GM21717 (cell line): ENCODE measurements around the gene HHIPL2.
"Not testable (repeated sequence)": the region's sequence is repeated elsewhere in the genome, so short reads cannot be mapped to it uniquely, and the experiment has no call there.

ENCODE experiments used
- ATAC-seq: cut with Tn5 transposase; IDR thresholded peaks from one replicate; pipeline ENCODE4 v1.9.1; 2021; ENCODE audit warnings: mild to moderate bottlenecking, moderate library complexity; ENCODE audit not compliant: unreplicated experiment

HHIPL2 gene

DNA sequence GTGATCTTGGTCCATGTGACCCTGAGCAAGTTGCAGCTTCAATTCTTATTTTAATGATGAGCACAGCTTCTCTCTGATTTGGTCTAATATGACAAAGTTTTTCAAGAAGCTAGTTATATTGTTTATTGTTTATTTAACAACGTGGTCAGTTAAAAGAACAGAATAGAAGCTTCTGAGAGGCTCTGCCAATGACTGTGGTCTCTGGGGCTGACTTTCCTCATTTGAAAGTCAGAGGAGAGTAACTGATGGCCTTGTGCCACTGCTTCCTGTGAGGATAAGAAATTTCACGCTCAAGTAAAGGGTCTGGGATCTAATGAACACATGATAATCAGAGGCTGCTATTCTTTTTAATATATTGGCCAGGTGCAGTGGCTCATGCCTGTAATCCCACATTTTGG is 7.3 kb downstream of the HHIPL2 start:
- ATAC-seq = no peak

DNA sequence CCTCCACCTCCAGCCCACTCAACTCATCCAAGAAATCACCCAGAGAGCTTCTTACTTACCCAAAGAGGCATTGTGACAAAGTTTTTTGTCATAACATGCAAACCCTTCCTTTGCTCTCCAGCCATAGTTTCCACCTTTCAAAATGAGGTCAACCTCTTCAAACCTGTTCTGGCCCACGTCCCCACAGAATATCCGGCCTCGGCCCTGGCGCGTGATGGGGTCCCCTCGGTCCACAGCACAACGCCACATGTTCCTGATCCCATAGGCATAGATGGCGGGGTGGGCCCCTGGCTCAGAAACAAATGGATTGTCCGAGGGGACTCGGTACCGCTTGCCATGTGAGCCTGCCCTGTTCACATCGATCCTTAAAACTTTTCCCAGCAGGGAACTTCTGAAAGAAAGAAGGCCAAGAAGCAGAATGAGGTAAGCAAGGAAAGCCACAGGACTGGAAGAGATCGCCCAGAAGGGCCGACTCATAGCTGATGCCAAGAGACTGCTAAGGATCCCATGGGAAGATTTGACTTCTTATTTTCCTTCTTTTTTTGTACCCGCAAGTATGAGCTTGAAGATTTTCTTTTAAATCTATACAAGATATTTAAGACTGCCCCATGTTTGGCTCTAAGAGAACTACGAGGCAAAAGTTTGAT is 7.8 kb downstream of the HHIPL2 start:
- no peak for ATAC-seq

DNA sequence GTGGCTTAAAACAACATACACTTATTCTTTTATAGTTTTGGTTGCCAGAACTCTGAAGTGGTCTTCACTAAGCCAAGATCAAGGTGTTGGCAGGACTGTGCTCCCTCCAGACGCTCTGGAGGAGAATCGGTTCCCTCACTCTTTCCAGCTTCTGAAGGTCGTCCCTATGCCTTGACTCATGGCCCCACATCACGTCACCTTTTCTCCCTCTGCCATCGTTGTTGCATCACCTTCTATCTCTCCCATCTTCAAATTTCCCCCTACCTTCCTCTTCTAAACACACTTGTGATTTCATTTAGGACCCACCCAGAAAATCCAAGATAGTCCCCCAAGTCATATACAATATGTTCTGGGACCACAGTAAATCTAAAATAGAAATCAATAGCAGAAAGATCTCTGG is 12.4 kb downstream of the HHIPL2 start:
- ATAC-seq = no peak

DNA sequence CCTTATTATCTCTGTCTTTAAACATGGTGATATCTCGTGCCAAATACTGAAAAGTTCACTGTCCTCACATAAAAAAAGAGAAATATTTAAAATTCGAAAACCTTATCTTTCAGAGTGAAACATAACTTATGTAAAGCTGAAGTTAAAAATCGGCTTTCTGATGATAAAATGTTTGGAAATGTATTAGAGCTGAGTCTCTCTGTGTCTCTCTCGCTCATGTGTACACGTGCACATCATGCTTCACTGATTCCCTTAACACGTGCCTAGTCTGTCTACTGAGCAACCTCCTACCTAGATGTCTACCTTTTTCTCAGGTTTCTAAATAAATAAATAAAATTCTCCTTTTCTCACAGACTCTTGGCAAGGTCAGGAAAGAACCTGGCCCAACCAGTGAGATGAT is 17.1 kb downstream of the HHIPL2 start:
- no peak for ATAC-seq

DNA sequence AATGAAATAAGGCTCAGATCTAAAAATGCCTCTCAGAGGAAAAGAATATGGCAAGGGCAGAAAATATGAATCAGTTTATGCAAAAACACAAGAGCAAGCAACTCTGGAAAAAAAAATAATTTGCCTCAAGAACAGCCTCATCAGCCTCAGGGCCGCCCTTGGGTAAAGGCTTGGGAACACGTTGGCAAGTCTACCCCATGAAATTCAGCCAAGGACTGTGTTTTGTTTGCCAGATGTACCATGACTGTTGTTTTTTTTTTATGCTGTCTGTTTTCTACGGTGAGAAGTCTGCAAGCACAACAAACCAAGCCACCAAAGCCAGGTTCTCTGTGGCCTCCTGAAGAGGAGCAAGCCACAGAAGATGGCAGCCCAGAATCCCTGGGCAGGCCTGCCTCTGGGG is 18.0 kb downstream of the HHIPL2 start:
- no peak for ATAC-seq

DNA sequence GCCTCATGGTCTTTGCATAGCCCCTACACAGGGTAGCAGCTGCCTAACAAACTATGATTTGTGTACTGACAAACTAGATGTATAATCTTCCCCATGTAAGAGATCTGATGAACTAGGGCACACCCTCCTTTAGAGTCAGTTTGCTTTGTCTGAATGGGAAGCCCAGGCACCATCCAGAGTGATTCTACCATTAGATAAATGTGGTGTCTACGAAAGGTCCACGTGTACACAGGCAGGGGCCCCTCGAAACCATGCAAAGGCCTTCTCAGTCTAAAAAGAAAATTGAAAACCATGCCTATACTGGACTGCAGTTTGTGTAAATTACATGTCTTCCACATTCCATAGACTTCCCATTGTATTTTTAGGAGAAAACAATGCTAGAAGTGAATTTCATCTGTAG is 18.7 kb downstream of the HHIPL2 start:
- no peak for ATAC-seq

DNA sequence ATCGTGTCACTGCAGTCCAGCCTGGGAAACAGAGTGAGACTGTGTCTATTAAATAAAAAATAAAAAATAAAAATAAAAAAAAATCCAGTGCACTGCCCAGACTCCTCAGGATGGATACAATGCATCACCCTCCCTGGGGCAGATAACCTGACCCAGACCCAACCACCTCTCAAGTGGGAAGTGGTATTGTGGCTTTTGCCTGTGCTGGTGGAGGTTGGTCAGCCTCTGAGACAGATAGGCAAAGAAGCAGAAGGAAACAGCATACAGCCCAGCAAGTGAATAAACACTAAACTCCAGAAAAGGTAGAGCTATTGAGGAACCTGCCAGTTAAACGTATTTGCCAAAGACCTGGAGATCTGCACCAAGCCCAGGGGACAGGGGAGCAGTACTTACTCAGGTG is 22.0 kb downstream of the HHIPL2 start:
- no peak for ATAC-seq

DNA sequence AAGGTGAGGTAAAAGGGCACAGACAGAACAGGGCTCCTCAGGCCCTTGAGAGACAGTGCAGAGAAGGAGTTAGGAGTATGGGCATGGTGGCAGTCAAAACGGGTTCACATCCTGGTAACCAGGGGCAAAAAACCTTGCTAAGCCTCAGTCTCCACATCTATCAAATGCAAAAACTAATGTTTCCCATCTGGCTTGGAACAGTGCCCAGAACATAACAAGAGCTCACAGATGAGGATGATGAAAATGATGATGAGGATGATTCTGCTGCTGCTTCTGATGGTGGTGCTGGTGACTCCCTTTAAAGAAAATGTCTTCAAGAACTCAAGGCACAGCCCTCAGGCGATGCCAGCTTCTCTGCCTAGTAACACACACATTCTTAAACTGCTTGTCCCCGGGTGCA is 24.1 kb downstream of the HHIPL2 start:
- ATAC-seq = no peak

DNA sequence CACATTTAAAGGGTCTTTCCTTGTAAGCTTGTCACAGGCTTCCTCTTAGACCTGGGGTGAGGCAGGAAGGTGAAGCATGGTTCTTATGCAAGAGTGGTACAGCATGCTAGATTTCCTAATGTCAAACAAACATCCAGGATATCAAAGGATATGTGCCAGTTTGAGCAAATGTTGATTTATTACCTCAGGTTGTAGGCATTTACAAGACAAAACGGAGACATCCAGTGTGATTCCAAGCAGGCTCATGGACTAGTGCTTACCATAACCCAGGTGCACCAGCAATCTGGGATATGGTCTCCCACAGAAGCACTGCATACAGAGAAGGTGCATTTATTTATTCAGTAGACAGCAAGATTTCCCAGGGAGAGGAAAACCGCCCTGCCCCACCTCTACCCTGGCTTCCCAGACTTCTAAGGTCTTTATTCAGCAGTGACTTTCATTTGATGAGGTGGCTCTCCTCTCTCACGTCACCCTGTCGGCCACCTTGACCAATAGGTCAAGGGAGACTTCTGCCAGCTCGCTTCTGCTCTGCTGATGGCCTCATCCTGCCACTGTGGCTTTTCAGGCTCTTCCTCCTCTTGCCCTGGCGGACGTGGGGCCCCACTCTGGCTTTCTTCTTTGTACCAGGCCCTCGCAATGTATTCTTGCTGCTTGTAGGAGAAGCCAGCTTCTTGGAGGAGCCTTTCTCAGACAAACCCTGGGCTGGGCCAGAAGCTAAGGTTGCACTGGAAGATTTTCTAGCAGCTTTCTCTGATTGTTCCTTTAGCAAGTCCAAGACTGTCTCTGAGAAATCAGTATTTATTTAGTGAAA is 25.6 kb downstream of the HHIPL2 start:
- ATAC-seq = no peak

DNA sequence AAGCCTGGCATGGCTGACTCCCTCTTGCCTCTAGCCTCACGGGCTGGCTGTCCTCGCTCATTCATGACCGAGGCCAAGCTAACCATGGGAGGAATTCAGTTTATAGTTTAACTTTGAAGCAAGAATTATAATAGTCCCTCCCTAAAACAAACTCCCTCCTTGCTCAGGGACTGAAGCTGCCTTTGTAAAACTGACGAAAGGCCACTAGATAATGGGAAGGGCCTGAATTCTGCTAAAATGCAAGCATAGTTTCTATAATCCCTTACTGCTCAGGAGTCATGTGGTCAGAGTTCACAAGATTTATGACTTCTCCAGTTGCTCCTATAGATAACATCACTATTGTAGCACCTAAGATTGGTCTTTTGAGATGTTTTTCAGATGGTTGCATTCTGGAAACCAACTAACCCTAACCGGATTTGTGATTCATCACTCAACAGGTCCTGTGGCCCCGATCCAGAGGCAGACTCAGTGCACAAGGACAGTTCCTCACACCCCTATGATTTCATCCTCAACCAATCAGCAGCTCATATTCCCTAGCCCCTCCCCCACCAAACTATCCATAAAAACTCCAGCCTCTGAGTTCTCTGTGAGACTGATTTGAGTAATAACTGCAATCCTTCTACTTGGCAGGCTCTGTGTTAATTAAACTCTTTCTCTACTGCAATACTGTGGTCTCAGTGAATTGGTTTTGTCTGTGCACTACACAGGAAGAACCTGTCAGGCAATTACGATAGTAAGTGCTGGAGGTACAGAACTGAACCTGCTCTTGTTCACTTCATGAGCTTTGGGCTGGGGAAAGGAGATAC is 26.4 kb downstream of the HHIPL2 start:
- ATAC-seq = no peak

DNA sequence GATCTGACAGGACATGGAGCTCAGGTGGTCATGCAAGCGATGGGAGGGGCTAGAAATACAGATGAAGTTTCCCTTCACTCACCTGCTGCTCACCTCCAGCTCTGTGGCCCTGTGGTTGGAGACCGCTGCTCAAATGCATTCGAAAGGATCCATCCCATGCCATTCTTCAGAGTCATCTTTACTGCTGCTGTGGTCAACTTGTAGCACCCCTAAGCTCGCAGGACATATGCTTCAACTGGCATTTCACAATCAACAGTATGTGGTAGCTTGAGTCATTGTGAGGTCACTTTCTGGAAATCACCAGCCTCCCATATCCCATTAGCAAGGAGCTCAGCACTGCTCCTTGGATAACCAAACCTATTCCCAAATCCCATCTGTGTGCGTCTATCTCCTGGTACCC is 58.4 kb downstream of the HHIPL2 start:
- ATAC-seq = not testable (repeated sequence)

DNA sequence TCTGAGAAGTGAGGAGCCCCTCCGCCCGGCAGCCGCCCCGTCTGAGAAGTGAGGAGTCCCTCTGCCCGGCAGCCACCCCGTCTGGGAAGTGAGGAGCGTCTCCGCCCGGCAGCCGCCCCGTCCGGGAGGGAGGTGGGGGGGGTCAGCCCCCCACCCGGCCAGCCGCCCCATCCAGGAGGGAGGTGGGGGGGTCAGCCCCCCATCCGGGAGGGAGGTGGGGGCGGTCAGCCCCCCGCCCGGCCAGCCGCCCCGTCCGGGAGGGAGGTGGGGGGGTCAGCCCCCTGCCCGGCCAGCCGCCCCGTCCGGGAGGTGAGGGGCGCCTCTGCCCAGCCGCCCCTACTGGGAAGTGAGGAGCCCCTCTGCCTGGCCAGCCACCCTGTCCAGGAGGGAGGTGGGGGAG is 60.1 kb downstream of the HHIPL2 start:
- ATAC-seq = not testable (repeated sequence)

DNA sequence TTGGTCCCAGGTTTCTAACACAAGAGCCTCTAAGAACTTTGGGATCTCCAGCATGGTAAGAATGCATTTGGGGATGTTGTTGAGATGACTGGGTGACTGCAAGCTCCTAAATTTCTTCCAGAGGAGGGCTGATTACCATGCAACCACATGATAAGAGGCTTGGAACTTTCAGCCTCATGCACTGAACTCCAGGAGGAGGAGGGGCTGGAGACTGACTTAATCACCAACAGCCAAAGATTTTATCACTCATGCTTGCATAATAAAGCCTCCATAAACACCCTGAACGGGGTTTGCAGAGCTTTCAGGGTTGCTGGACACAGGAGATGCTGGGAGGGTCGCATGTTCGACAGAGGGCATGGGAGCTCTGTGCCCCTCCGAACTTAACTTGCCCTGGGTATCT is 63.9 kb downstream of the HHIPL2 start:
- ATAC-seq = not testable (repeated sequence)

DNA sequence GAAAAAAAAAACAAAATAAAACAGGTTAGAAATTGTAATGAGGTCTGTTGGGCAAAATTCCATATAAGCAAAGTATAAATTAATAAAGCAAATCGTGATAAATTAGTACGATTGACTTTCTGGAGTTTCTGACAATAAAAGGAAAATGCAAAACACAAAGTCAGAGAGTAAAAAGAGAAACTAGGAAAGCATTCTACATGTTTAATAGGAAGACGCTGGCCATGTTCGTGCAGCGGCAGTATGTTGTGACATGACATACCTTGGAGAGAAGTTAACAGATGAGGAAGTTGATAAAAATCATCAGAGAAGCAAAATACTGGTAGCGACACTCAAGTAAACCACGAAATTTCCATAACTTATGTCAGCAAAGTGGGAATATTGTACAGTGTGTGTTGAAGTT is 68.3 kb downstream of the HHIPL2 start:
- not testable (repeated sequence) for ATAC-seq

DNA sequence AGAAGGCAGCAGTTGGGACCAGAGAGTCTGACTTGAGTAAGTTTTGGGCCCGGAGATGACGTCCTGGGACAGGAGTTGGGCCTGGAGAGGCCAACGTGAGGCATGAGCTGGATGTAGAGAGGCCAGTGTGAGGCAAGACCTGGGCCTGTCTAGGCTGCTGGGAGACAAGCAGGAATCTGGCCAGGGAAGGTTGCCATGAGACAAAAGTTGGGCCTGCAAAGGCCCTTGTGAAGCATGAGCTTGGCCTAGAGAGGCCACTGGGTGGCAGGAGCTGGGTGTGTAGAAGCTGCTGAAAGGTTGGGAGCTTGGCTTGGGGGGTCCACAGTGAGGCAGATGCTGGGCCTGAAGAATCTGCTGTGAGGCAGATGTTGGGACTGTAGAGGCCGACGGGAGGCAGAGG is 71.5 kb downstream of the HHIPL2 start:
- not testable (repeated sequence) for ATAC-seq

DNA sequence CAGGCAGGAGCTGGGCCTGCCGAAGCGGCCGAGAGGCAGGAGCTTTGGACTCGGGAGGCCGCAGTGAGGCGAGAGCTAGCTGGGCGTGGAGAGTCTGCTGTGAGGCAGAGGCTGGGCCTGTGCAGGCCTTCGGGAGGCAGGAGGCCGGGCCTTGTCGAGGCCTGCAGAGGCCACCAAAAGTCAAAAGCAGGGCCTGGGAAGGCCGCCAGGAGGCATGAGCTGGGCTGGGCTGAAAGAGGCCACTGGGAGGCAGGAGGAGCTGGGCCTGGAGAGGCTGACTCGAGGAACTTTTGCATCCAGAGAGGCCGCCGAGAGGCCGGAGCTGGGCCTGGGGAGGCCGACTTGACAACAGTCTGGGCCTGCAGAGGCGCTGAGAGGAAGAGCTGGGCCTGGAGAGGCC is 74.2 kb downstream of the HHIPL2 start:
- not testable (repeated sequence) for ATAC-seq

DNA sequence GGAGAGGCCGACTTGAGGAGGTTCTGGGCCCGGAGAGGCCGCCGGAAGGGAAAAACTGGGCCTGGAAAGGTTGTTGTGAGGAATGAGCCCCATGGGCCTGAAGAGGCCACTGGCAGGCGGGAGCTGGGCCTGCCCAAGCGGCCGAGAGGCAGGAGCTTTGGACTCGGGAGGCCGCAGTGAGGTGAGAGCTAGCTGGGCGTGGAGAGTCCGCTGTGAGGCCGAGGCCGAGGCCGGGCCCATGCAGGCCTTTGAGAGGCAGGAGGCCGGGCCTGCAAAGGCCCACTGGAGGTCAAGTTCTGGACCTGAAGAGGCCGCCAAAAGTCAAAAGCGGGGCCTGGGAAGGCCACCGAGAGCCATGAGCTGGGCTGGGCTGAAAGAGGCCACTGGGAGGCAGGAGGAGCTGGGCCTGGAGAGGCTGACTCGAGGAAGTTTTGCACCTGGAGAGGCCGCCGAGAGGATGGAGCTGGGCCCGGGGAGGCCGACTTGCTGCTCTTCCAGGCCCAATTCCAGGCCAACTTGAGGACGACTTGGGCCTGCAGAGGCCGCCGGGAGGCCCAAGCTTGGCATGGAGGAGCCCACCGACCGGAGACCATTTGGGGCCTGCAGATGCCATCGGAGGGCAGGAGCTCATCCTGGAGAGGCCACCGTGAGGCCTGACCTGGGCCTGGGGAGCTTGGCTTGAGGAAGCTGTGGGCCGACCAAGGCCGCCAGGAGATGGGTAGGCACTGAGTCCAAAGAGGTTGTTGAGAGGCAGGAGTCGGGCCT is 74.9 kb downstream of the HHIPL2 start:
- ATAC-seq = not testable (repeated sequence)
